Gastrocnemius medialis (tissue), 4 donors: ENCODE measurements around the gene LIFR.

Experiments
- CTCF ChIP-seq, 5 experiments: fragments of 450-650 bp in 3 of 5; fragments of 200-600 bp in 2 of 5; sonication (generic) in 2 of 5; IDR thresholded peaks in 4 of 5; conservative IDR thresholded peaks in 1 of 5; 1 replicate in 4 of 5; 2 replicates in 1 of 5; pipeline ENCODE4 v1.5.1; 2016 to 2019; ENCODE audit warnings: antibody characterized with exemption in 5 of 5, mild to moderate bottlenecking in 3 of 5, moderate library complexity in 3 of 5
- POLR2A ChIP-seq, 2 donors: fragments of 450-650 bp; IDR thresholded peaks; one replicate each; pipeline ENCODE4 v1.6.1; 2017; ENCODE audit warnings: antibody characterized with exemption in 2 of 2, mild to moderate bottlenecking in 2 of 2, moderate library complexity in 2 of 2

DNA sequence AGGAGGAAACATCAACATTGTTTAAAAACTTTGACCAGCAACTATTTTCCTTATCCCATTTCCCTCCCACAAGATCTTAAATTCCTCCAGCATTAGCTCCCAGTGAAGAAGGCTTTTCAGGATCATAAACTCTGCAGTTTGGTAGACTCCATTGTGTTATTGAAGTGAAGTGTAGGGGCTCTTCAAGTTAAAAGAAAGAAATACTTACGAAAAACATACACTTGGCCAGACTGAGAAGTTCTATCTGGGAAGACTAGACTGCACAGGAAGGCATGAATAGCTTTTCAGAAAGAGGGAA, 22.3 kb downstream of the LIFR start:
- TF ChIP-seq CTCF (IDR thresholded peaks at IDR 0.05 in 4 of 5, conservative IDR thresholded peaks at IDR 0.05 in 1 of 5) (no peak), POLR2A (IDR thresholded peaks at IDR 0.05) (no peak)
